Measurements from ENCODE around the gene ATP1B1.

Gene ATP1B1

DNA sequence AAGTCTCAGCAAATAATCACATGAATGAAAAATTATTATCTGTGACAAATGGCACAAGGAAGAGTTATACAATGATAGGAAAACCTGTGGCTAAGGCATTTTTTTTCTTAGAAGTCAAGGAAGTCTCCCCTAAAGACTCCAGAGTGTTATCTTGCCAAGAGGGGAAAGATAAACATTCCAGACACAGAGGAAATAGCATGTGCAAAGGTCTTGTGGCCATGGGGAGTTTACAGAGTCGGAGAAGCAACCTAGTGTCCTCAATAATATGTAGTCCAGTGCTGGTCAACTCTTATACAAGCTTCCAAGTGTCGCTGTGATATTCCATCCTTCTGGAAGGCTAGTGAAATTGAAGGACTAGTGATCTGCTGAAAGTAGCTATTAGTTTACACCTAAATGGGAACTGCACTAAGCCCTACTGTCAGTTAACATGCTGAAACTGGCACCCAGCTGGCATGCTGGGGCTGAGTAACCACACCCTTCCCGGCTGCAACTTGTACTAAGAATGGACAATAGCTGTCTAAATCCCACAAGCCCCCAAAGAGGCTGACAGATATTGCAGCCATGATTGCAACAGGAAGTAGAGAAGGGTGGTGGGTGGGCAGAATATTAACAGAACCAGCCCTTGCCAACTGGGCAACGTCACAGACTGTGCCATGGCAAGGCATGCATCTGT is 11.5 kb upstream of the ATP1B1 start:
- DNase-seq (ENCODE audit: low read depth in 2 of 2, low spot score in 1 of 2) = no peak

DNA sequence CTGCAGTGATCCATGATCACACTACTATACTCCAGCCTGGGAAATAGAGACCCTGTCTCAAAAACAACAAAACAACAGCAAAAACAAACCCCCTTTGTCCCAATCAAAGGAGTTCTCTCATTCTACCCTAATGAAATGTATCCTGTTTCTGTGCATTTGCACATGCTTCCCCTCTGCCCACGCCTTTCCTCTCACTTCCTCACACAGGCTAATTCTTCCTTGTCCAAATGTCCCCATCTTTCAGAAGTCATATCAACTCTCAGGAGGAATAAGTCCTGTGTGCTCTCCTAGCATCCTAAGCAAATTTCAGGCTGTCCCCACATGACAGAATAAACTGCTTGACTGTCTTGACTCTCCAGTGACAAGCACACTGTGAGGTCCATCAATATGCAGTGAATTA is 8.1 kb upstream of the ATP1B1 start:
- DNase-seq (ENCODE audit: low read depth in 2 of 2, low spot score in 1 of 2) = no peak

DNA sequence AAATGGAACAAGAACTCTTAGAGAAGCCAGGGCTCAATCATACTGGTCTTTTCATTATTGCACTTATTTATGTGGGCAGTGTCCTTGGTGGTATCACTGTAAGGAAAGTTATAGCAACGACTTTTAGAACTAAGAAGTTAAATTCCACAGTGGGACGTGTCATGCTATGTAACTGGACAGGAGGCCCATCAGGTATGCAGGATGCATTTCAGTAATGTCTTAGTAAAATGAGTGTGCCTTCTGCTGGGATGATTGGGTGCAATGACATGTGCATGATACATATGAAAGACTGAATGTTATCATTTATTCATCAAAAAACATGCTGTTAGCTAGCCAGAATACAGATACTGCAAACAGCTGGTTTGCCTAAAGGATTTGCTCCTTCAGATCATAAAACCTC is 6.9 kb upstream of the ATP1B1 start:
- DNase-seq (ENCODE audit: low read depth in 2 of 2, low spot score in 1 of 2) = no peak

DNA sequence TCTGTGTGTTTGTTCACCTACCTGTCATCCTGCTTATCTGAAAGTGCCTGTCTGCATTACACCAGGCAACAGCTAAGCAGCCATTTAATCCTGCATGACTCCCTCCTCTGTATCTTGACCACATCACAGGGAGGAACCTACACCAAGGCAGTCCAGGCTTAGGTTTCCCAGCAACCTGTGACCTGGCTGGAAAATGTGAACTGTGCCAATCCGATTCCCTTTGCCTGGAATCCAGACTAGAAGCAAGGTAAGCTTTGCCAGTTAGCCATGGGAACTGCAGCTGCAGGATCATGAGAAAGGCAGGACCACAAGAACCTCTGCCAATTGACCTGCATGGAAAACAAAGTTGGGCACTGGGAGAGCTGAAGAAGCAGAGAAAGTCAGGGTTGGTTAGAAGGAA is 6.3 kb upstream of the ATP1B1 start:
- DNase-seq (ENCODE audit: low read depth in 2 of 2, low spot score in 1 of 2) = no peak

DNA sequence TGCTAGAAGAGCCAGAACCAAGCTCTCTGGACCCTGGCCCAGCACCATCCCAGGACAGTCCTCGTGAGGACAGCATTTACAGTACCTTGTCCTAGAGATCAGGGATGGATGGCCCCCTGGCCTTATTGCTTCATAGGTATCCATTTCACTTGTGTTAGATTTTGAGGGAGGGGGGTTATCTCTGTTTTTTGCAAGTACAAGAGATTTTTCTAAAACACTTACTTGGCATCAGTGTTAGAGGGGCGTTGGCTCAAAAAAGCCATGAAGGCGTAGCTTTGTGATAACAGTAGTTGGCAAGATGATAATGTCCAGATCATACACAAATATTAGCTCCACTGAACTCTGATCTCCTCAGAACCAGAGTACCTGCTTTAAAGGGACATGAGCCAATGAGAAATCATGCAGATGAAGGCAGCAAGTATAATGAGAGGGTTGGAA is 5.8 kb upstream of the ATP1B1 start:
- no peak for DNase-seq (ENCODE audit: low read depth in 2 of 2, low spot score in 1 of 2)

DNA sequence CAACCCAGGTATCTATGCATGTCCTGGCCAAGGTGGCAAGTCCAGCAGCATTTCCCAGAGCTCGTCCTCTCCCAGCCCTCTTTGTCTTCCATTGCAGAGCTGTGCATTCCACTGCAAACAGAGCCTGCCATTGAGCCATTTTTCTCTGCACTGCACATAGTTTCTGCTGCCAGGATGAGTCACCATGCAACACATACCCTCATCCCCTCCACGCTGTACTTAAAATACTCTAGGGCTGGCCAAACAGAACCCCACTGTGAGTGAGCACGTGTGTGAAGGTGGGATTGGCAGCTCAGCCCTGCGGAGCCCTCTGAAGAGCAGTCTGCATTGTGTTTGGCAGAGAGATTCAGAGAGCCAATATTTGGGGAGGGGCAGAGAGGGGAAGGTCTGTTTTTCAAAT is 3.9 kb upstream of the ATP1B1 start:
- DNase-seq (ENCODE audit: low read depth in 2 of 2, low spot score in 1 of 2) = no peak

DNA sequence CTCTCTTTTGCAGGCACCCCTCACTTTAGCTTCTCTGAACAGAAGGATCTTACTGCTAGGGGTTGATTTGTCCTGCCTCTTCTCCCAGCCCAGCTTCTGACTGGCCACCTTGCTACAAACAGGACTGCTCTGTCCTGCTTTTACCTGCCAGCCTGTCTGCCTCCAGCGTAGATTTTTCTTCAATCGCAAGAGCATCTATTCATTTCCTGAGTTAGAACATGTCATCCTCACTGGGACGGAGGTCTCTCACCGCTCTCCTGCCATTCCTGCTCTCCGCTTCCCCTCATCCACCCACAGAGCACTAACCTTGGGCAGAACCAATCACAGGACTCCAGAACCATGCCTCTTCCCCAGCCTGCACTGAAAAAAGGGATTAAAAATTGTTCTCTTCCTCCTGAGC is 3.5 kb upstream of the ATP1B1 start:
- no peak for DNase-seq (ENCODE audit: low read depth in 2 of 2, low spot score in 1 of 2)

DNA sequence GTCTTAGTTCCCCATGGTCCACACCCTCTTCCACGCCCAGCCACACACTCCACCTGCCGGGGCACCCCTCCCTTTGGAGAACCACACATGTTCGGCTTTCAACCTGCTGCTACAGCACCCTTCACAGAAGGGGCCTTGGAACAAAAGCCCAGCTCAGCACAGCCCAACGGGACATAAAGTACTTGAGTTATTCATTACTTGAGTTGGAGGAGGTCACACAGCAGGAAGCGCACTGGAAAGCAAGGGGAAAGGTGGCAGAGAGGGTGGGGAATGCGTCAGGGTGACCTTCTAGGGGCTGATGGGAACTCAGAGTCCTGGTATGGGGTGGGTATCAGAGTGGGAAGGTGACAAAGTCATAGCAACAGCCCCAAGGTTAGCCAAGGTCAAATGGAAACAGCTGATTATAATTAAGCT is 3.0 kb upstream of the ATP1B1 start:
- DNase-seq (ENCODE audit: low read depth in 2 of 2, low spot score in 1 of 2) = no peak

DNA sequence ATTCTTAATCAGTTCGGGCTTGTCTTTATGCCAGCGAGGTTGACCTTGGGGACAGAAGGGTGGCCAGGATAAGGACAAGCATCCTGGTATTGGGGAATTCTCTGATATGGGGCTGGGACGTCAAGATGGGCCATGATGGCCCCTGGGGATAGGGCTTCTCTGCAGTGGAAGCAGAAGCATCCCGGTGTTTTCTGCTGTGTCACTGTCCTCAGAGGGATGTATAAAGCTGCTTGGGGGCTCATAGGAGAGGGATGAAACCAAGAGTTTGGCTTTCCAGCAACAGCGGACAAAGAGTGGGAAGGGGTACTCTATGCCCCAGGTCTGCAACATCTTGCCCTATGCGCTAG is 1.4 kb upstream of the ATP1B1 start:
- DNase-seq (ENCODE audit: low read depth in 2 of 2, low spot score in 1 of 2) = no peak

DNA sequence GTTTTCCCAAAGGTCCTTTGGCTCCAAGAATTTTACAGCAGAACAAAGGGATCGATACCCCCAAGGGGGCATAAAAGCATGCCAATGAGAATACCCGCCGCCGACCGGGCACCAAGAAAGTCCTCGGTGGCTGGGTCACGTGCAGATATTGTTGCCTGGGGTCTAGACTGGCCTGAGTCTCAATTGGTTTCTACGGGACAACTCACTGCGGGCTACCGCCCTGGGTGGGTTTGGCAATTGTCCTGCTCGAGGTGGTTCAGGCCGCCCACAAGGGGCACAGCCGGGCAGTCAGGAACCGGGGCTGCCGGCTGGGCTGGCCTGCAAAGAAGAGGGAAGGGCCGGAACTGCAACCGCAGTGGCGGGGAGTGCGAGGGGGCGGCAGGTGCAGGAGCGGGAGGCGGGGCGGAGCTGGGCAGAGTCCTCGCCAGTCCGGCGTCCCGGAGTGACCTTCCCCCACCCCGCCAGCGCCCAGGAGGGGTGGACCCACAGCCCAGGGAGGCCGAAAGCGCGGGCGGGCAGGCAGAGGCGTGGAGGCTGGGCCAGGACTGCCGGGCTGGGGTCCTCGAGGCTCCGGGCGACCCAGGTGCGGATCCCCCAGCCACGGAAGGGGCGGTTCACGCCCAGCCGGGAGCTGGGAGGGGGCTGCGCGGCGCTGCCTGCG is 926 bp upstream of the ATP1B1 start:
- no peak for DNase-seq (ENCODE audit: low read depth in 2 of 2, low spot score in 1 of 2)

DNA sequence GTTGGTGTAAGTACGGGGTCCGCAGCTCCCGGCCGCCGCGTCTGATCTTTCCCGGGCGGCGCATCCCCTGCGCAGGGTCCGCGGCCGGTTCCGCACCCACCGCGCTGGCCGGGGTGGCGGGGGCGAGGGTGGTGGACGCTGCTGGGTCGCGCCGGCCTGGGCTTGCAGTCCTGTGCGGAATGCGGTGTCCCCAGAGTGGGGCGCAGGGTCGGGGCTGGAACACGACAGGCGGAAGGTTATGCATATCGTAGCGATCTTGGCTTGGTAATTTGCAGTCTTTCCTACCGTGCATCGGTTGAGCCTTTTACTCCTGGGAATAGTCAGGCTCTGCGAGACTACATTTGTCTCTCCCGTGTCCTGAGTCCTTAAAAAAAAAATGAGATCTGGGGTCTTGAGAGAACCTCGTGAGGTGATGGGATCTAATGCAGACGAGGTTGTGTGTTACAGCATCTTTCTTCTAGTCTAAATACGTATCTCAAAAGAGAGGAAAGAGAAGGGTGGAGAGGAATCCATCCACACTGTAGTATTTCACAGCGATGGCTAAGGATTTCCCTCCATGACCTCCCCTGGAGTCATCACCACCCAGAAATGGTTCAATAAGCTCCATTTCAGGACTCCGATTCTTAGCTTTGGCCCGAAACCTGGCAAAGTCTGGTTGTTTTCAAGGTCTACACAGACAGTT is 572 bp downstream of the ATP1B1 start:
- DNase-seq (ENCODE audit: low read depth in 2 of 2, low spot score in 1 of 2) = no peak

DNA sequence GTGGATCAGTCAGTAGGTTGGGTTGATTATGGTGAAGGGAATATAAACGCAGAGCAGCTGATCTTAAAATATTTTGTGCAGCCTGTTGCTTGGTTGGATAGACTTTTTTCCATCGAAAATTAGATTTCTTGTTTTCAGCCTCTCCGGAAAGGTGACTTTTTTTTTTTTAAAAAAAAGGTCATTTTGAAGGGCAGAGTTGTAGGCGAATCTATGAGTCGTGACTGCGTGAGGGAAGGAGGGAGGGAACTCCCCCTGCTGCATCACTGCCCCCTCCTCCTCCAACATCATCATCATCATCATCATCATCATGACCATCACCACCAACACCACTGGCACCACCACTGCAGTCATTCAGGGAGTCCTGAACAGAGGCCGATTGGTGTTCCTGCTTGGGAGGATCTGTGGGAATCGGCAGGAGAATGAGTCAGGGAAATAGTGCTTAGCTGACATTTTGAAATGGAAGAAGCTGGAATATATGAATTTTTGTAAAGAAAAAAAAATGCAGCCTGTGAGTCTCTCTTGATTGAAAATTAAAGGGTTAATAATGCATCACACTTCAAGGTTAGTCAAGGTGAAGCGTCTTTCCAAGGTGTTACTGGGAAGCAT is 1.2 kb downstream of the ATP1B1 start:
- DNase-seq (ENCODE audit: low read depth in 2 of 2, low spot score in 1 of 2) = no peak

DNA sequence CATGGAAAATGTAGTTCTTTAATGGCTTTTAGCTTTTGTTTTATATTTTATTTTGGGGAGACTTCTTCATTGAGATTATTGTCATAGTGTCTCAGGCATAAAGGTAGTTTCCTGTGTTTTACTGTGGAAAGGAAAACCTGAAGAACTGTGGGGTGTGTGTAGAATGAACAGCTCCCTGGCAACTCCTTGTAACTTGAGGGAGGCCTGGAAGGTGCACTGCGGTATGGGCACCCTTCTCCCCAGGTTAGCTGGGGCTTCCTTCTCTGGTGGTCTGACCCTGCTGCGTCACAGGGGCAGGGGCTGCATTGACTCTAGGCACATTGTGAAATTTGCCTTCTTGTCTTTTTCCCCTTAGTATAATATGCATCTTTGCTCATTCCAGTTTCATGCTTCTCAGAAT is 1.7 kb downstream of the ATP1B1 start:
- DNase-seq (ENCODE audit: low read depth in 2 of 2, low spot score in 1 of 2) = no peak

DNA sequence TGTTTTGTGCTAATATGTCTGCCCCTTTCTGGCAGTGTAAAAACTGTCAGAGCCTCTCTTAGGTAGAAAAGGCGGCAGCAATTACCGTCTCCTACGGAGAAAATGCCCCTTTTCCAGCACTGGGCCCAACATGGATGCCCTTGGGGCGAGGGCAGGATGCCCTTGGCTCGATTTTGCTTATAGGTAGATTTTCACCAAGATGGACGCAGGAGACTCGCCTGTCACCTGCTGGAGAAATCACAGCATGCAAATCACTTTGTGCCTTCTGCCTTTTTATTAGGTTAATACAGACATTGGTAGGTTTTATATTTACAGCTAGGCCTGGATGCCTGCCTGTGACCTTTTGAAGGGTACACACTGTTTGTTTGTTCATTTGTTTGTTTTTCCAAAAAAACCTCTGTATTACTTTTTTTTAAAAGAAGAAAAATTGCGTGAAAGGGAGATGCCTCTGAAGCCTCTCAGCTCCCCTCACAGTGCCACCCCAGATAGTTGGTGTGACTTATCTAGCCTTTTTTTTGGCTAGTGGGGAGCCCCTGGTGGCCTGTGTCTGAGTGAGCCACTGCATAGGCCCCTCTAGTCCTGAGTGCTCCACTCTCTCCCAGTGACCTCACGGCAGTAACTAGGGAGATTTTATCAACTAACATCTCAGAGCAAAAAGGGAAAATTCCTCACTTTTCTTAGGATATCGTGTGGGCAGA is 2.5 kb downstream of the ATP1B1 start:
- DNase-seq (ENCODE audit: low read depth in 2 of 2, low spot score in 1 of 2) = no peak

DNA sequence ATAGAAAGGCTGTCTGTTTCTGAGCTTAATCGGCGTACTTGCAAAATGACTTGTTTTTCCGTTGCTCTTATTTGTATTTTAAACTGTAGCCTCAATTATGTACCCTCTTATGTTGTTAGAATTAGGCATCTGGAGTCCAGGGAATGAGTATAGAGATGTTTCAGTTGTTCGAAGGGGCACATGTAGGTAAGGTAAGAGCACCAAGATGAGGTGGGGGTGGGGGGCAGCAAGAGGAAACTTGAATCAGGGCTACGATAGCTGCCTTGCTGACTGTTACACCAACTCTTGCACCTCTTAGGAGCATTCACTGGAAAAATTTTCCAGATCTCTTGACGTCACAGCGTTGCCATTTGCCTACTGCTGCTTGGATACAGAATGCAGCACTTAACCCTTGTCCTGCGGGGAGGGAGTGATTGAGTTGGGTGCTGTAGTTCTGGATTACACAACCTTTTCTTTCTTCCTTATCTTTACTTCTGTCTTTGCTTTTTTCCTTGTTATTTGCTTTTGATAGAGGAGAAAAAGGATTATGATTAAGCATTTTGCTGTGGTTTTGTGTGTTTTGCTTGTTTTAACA is 3.2 kb downstream of the ATP1B1 start:
- no peak for DNase-seq (ENCODE audit: low read depth in 2 of 2, low spot score in 1 of 2)

DNA sequence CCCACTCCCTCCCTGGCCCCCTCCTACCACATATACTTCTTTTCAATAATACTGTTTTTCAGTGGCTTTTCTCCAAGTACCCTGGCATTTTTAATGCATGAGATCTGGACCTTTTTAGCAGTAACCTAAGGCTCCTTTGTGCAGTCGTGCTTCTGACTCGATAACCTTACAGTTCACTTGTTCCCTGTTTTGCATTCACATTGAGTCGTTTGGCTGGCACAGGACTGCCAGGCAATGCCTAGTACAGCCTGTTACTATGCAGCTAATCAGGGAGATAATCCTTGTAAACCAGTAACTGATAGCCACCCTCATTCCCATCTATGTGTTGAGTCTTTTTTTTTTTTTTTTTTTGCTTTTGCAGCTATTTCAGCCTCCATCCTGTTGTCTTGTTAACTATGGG is 3.7 kb downstream of the ATP1B1 start:
- no peak for DNase-seq (ENCODE audit: low read depth in 2 of 2, low spot score in 1 of 2)

DNA sequence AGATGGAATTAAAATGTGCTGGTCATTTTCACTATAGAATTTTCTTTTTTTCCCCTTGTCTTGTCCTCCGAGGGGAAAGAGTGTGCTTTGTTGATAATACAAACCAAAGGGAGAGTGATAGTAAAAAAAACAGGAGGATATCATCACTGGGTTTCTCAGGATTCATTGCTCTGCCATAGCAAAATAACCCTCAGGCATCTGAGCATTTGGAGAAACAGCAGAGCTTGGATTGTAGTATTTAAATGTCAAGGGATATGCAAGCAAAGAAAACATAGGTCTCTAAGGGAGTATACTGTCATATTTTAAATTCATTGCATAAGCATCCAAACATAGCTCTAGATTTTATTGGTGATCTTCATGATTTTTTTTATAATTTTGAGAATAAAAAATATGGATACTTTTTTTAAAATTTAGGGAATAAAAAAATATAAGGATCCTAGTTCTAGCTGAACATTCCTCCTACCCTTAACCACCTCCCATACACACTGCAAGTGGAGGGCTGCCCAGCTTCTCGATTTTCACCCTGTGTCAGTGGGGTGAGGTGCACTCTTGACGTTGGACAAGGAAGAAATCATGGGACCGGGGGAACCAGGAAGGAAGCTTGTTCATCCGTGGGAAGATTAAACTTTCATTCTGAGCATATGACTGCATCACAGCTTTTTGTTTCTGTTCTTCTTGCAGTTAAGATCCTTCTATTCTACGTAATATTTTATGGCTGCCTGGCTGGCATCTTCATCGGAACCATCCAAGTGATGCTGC is 4.4 kb downstream of the ATP1B1 start:
- DNase-seq (ENCODE audit: low read depth in 2 of 2, low spot score in 1 of 2) = no peak

DNA sequence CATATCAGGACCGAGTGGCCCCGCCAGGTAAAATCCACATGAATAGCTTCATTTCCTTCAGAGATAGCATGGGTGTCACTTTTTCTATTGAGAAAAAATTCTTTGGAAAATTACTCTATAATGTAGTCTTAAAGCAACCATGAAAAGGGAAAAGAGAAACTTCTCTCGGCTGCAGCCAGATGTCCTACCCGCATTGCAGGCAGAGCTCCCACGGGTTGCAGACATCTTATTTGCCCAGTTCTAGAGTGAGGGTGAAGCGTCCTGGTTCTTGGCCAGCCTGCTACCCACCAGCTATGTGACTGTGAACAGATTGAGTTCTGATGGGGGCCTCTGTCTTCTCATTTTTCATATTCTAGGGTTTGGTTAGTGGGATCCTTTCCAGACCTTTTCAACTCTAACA is 5.0 kb downstream of the ATP1B1 start:
- no peak for DNase-seq (ENCODE audit: low read depth in 2 of 2, low spot score in 1 of 2)

DNA sequence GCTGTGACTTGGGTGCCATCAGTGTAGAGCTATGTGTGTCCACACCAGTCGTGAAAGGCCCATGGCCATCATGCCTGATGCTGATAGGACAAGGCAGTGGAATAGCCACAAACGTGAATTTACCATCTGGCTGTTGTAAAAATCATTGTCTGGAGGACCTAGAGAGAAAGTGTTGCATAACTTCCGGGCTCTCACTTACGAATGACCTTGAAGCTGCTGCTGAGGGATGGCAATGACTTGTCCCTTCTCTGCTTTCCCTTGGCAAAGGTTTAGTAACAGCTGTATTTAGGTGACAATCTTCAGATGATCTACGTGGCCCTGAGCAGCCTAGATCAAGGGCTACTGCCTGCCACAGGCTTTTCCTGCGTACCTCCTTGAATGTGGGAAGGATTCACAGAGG is 5.8 kb downstream of the ATP1B1 start:
- DNase-seq (ENCODE audit: low read depth in 2 of 2, low spot score in 1 of 2) = no peak

DNA sequence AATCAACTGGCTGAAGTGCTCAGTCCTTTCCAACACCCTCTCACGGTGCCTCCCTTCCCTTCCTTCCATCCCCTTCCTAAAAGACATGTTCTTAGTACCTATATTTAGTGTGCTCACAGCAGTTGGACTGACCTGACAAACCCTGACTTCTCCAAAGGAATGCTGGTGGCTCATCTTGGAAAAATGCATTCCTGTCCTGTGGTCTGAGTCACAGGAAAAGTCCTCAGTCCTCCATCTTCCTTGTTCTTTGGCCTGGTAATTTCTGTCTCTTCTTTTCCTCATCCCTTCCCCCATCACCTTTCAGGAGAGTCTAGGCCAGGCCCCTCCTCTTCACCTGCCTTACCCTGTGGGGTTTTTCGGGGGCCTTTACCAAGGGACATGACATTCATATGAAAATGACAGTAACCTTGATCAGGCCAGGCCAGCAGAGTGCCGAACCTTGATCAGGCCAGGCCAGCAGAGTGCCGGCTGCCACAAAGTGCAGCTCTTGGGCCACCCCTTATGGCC is 7.2 kb downstream of the ATP1B1 start:
- no peak for DNase-seq (ENCODE audit: low read depth in 2 of 2, low spot score in 1 of 2)

All from stimulated activated CD8-positive, alpha-beta memory T cell treated with anti-CD3 and anti-CD28 coated beads, Interleukin-4, amount 100 ng/mL, for 1 hour (primary cell).